Measurements from ENCODE around the gene IL22RA2.

DNA sequence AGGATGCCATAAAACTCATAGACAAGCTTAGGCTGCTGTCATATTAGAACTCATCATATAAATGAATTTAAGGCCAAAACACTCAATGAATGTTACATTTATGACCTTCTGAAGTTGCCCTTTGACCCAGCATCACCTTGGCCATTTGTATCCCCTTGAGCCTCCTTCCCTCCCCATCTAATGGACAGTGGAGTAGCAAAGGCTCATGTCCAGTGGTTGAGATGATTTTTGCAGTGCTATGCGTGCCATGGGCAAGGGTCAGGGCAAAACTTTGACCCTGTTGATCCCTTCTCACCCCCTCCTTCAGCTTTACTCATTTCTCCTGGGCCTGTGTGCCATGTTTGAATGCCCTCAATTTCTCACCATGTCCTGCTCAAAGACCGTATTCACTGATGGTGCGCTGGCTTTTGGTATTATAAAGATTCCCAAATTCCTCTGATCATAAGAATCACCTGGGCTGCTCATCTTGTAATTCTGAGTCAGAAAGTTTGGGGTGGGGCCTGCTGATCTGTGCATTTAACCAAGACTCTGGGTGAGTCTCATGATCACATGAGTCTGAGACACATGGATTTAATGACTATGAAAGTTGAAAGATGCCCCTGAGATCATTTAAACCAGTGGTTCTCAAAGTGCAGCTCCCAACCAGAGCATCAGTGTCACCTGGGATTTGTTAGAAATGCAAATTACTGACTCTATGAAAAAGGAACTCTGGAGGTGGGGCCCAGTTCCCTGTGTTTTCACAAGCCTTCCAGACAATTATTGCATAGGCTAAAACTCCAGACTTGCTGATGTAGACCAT lies 71.2 kb downstream of the IL22RA2 start:
- TF ChIP-seq EZH2 (IDR thresholded peaks at IDR 0.05; ENCODE audit: borderline replicate concordance, low read depth, low read length, severe bottlenecking): no peak
- TF ChIP-seq, protein P1, sequence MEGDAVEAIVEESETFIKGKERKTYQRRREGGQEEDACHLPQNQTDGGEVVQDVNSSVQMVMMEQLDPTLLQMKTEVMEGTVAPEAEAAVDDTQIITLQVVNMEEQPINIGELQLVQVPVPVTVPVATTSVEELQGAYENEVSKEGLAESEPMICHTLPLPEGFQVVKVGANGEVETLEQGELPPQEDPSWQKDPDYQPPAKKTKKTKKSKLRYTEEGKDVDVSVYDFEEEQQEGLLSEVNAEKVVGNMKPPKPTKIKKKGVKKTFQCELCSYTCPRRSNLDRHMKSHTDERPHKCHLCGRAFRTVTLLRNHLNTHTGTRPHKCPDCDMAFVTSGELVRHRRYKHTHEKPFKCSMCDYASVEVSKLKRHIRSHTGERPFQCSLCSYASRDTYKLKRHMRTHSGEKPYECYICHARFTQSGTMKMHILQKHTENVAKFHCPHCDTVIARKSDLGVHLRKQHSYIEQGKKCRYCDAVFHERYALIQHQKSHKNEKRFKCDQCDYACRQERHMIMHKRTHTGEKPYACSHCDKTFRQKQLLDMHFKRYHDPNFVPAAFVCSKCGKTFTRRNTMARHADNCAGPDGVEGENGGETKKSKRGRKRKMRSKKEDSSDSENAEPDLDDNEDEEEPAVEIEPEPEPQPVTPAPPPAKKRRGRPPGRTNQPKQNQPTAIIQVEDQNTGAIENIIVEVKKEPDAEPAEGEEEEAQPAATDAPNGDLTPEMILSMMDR (IDR thresholded peaks at IDR 0.05; ENCODE audit: borderline replicate concordance, extremely low read depth, low read length, poor library complexity, severe bottlenecking): no peak
